ENCODE measurements around the gene TOM1L2. TPM values are rescaled to one million over a fixed set of nuclear protein-coding genes. Genes with fewer than 3 reads are reported as not detected.
A peak's percentile ranks its signal among the peaks of the same experiment; 100 is the strongest.
"Not testable (repeated sequence)": the region's sequence is repeated elsewhere in the genome, so short reads cannot be mapped to it uniquely, and the experiment has no call there.

Gene TOM1L2
- total RNA-seq, 1 donor from 2014 or later = 78.3 TPM

DNA sequence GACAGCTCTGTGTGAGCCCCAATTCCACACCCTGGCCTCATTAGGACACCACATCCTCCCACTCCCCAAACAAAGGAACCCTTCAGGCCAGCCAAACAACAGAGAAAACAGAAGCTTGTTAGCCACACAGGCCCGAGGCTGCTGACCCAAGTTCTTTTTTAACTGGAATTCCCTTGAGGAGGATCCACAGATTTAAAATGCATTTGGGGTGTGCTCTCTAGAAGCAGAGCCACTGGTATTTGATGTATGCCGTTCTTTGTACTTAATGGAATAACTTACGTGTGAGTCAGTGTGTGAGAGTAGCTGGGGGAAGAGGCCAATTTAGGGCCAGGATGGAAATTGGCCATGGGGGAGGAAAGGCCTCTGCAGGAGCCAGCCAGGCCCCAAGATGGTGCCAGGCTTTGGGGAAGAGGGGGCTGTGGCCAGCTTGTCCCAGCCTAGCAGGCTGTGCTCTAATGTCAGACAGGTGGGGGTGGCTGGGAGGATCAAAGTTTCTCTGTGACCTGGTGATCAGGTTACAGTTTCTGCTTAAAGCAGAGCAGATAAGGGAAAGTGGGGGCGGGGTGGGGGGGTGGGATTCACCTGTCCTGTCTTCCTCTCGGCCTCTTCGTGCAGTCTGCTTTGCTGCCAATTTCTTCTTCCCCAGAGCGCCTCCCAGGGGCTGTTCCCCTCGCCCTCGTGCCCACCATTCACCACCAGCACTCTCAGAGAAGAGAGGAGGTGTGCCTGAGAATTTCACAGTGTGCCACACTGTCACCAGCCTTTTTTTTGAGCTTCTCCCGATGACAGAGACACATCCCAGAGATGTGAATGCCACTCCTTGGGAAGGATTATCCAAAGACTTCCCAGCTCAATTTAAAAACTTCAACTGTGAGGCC, 50.8 kb downstream of the TOM1L2 start:
- peak; percentile 81 for ATAC-seq

DNA sequence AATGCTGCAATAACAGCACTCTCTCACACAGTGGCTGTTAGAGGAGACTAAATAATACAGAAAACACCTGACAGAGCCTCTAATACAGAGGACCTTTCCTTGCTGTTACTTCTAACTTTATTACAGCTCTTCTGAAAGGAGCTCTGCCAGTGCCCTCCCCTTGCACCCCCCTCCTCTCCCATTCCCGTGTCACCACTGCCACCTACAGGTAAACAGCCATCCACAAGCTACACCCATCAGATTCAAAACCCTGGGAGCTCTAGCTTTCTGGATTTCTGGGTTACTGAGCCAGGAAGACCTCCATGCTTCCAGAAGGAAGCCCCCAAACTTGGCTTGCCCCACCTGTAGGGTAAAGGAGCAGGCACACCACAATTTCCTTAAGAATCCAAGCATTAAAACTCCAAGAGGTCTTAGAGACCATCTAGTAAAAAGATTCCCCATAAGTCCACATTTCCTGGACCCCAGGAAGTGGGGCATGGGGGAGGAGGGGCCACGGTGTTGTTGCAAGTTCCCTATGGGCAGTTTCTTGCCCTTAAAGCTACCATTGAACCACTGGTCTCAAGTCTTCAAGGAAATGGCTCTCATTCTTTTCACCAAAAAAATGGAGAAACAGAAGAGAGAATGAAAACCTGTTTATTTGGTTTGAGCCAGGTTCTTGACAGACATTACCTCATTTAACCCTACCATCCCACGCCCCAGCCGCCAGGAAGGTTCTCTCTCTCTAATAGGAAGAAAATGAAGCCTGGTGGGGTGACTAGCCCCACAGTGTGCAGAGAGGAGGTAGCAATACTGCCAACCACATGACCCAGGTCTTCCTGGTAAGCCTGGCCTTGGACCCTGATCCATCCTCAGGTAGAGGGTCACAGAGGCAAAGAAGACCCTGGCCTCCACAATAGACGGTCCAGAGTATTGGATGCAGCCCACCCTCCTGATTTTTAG, 52.8 kb downstream of the TOM1L2 start:
- ATAC-seq = peak; percentile 79

DNA sequence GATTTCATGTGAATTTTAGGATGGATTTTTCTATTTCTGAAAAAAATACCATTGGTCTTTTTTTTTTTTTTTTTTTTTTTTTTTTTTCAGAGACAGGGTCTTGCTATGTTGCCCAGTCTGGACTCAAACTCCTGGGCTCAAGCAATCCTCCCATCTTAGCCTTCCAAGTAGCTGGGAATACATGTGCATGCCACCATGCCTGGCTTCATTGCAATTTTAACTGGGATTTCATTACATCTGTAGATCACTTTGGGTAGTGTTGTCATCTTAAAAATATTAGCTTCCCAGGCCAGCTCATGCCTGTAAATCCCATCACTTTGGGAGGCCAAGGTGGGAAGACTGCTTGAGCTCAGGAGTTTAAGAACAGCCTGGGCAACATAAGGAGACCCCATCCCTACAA, 54.8 kb downstream of the TOM1L2 start:
- no peak for ATAC-seq

GRCh38 chr17:17915183-17915582, 57.0 kb downstream of the TOM1L2 start:
- ATAC-seq = no peak

- peak; percentile 99 for ATAC-seq
Measured at GRCh38 chr17:17913695-17914332, 58.4 kb downstream of the TOM1L2 start.

DNA sequence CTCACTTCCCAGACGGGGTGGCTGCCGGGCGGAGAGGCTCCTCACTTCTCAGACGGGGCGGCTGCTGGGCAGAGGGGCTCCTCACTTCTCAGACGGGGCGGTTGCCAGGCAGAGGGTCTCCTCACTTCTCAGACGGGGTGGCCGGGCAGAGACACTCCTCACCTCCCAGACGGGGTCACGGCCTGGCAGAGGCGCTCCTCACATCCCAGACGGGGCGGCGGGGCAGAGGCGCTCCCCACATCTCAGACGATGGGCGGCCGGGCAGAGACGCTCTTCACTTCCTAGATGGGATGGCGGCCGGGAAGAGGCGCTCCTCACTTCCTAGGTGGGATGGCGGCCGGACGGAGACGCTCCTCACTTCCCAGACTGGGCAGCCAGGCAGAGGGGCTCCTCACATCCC, 59.9 kb downstream of the TOM1L2 start:
- not testable (repeated sequence) for ATAC-seq

DNA sequence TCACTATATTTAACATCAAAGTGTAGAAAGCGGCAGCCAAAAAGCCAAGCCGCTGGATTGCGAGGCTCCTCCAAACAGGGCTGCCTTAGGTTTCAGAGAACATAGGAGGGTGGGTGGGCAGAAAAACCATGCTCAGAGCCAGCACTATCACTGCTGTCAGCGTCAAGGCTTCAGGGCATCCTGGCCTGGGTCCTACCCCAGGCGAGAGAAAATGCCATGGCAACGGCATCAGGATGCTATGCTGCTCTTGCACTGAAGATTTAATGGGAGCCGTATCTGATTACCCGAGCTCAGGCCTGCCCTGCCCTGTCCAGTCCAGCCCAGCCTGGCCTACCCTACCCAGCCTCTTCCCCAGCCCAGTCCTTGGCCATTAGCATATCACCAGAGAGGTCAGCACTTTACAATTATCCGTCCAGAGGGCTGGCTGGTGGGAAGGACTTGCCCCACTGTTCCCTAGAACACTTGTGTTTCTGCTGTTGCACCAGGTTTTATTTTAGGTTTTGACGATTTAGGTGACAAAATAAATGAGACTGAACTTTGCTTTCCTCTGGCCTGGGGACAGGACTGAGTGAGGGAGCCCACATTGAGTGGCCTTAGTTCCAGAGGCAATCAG, 61.1 kb downstream of the TOM1L2 start:
- ATAC-seq = no peak

DNA sequence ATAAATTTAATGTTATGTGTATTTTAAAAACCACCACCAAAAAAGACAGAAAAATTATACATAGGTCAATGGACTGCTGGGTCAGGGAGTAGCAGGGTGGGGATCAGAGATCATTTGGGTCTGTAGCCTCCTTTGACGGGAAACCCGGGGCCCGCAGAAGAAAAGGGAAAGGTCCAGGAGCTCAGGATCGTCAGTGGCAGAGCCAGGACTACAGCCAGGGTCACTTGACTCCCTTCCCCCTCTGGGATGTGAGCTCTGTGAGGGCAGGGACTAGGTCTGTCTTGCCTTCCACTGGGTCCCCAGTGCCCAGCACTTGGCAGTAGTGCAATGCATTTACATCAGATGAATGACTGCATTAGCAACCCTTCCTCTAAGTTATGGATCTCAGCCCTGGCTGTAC, 62.1 kb downstream of the TOM1L2 start:
- no peak for ATAC-seq

DNA sequence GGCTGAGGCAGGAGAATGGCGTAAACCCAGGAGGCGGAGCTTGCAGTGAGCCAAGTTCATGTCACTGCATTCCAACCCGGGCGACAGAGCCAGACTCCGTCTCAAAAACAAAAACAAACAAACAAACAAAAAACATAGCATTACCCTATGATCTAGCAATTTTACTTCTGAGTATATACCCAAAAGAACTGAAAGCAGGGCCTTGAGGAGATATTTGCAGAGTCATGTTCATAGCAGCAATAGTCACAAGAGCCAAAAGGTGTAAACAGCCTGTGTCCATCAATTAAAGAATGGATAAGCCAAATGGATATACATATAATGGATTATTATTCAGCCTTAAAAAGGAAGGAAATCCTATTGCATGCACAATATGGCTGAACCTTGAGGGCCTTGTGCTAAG, 63.1 kb downstream of the TOM1L2 start:
- no peak for ATAC-seq

GRCh38 chr17:17907469-17907868, 64.7 kb downstream of the TOM1L2 start:
- no peak for ATAC-seq

DNA sequence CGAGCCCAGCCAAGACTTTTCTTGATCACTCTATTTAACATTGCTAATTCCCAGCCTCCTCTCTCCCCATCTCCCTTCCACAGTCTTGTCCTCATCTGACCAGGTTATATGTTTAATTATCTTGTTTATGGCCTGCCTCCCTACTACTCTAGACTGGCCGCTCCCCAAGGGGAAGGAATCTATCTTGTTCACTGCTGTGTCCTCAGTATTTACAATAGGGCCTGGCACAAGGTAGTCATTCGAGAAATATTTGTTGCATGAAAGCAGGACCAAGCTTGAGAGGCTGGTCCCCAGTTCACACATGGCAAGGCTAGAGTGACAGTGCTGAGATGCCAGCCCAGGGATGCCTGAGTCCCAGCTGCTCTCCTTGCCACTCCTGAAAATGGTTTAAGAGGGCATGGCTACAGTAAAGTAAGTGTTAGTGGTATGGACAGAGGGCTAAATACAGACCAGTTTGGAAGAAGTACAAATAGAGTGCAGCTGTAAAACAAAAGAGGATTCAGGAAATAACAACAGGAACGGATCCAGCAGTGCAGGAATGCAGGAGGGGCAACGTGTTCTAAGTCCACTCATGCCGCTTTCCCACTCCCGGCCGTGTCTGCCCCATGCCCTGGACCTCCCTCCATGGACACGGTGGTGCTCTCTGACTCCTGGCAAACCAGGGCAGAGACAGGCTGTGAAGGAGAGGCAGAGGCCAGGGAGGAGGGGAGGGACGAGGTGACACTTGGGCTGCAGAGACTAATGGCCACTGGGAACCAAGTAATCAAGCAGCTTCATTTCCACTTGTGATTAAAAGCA, 65.6 kb downstream of the TOM1L2 start:
- ATAC-seq = no peak

GRCh38 chr17:17905036-17905320, 67.2 kb downstream of the TOM1L2 start:
- ATAC-seq = no peak

GRCh38 chr17:17904166-17905035, 67.8 kb downstream of the TOM1L2 start:
- no peak for ATAC-seq

DNA sequence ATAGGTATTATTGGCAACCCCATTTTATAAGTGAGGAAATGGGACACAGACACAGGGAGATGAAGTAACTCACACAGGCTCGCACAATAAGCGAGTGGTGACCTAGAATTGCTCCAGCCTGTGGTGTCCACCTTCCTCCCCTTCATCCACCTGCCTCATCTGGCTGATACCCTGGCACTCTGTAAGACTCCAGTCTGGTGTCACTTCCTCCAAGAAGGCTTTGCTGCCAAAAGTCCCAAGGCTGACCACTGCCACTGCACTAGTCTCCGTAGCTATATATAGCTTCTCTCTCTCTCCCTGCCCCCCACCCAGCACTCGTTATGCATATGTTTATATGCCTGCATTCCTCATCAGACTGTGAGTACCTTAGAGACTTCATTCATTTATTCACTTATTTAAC, 69.3 kb downstream of the TOM1L2 start:
- no peak for ATAC-seq

GRCh38 chr17:17902376-17902775, 69.8 kb downstream of the TOM1L2 start:
- no peak for ATAC-seq

DNA sequence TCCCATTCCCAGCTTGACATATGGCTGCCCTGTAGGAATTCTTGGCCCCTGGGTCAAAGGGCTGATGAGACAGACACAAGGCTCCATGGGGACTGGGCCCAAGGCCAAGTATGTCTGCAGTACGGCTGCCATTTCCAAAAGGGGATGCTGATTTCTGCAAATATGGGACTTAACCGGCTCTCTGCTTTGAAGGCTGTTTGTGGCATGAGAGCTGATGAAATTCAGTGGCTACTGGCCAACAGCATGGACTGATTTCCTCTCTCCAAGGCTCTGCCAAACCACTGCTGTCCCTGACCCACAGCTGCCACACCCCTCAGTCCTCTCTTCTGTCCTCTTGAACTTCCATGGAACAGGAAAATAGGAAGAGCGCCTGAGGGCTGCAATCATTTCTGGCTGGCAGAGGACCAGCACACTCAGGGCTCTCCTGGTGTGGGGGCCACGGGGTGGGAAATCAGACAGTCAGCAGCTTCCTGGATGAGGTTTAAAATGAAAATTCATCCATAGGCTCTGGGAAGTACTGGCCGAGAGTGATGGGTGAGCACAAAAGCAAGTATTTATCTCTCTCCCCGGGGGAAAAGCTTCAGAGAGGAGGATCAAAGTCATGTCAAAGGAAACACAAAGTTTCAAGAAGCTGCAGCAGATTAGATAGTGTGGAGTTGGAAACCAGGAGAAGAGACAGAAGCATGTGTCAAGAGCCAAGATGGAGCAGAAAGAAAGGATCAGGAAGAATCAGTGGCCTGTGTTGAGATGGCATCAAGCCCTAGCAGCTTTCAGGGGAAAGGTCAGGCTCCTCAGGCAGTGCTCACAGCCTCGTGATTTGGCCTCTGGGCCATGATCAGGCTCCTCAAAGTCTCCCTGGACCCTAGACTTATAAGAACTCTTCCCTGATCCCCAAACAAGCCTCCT, 71.3 kb downstream of the TOM1L2 start:
- peak; percentile 77 for ATAC-seq

GRCh38 chr17:17899486-17899885, 72.7 kb downstream of the TOM1L2 start:
- no peak for ATAC-seq

DNA sequence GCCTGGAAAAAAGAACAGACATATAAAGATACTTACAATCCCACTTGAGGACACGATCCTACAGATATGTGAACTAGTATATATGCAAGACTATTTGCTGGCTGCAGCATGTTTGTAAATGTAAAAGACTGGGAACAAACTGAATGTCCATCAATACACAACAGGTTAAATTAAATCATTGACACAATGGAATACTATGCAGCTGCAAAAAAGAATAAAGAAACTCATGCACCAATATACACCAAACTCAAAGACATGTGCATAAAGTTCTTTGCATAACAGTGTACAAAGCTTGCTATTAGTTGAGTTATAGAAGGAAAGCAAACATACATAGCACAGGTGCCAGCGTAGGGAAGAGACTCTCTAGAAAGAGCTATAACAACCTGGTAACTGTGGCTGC, 73.5 kb downstream of the TOM1L2 start:
- ATAC-seq = no peak

DNA sequence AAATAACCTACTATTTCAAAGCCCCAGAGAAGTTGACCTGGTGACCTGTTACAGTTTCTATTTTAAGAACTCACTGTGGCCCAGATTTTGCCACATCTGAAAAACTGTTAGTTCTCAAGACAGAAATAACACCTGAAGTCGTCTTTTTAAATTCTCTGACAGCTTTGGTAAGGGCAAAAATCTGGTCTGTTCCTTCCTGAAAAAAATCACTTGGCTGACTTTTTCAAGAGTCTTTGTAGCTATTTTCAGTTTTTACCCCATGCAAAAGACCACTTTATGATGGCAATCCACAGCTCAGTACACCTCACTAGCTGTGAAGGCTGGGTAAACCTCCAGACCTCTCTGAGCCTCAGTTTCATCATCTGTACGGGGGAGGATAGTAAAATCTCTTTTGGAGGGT, 74.8 kb downstream of the TOM1L2 start:
- no peak for ATAC-seq

DNA sequence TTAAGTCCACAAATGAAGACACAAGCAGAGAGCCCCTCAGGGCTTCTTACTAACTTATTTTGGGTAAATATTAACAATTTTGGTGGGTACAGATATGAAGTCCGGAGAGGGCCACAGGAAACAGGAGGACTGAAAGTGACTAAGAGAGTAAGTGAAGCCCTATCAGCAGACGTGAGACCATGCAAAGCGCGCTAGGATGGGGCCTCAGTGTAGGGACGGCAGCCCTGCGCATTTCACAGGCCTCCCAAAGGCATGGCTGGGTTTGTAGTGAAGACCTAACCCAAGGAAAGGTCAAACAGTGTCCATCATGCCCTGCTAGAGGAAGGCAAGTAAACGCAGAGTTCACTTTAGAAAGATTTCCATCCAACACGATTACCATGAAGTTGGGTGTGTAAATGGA, 75.5 kb downstream of the TOM1L2 start:
- no peak for ATAC-seq

Measured in esophagus mucosa (tissue), 1 donor.